ENCODE data around the gene BEAN1.

- TF ChIP-seq CTCF (IDR thresholded peaks at IDR 0.05) (no peak), POLR2AphosphoS5 (IDR thresholded peaks at IDR 0.05; ENCODE audit: low read depth, low read length) (no peak)
These were observed at the start of gene BEAN1 for GRCh38 chr16:66427036-66427860.

Data from Panc1 (cell line).